NOMO-1 treated with dmso at 0.1 percent for 144 hours (cell line): ENCODE measurements around the gene IL12RB2.

Experiments used
- DNase-seq: peaks from one replicate; lab custom pipeline; 2025; ENCODE audit not compliant: unreplicated experiment; lab: John Stamatoyannopoulos, UW

IL12RB2 gene

GRCh38 chr1:67347688-67348472 is 40.2 kb downstream of the IL12RB2 start:
- DNase-seq = no peak

GRCh38 chr1:67348586-67349252 is 41.0 kb downstream of the IL12RB2 start:
- DNase-seq = no peak

GRCh38 chr1:67350783-67351182 is 43.1 kb downstream of the IL12RB2 start:
- DNase-seq = no peak

GRCh38 chr1:67352211-67352610 is 44.5 kb downstream of the IL12RB2 start:
- DNase-seq = no peak

GRCh38 chr1:67355745-67356424 is 48.2 kb downstream of the IL12RB2 start:
- DNase-seq = no peak

GRCh38 chr1:67359592-67359991 is 51.9 kb downstream of the IL12RB2 start:
- no peak for DNase-seq

GRCh38 chr1:67361641-67362040 is 54.0 kb downstream of the IL12RB2 start:
- DNase-seq = no peak

GRCh38 chr1:67367370-67368045 is 59.8 kb downstream of the IL12RB2 start:
- no peak for DNase-seq

GRCh38 chr1:67368046-67368514 is 60.4 kb downstream of the IL12RB2 start:
- no peak for DNase-seq

GRCh38 chr1:67371043-67371442 is 63.4 kb downstream of the IL12RB2 start:
- no peak for DNase-seq

- no peak for DNase-seq
Observed at GRCh38 chr1:67371681-67372080, 64.0 kb downstream of the IL12RB2 start.

GRCh38 chr1:67372136-67372535 is 64.5 kb downstream of the IL12RB2 start:
- no peak for DNase-seq

- DNase-seq = no peak
Observed at GRCh38 chr1:67372898-67373297, 65.2 kb downstream of the IL12RB2 start.

- DNase-seq = no peak
Observed at GRCh38 chr1:67376381-67376780, 68.7 kb downstream of the IL12RB2 start.

- DNase-seq = no peak
Observed at GRCh38 chr1:67377253-67377652, 69.6 kb downstream of the IL12RB2 start.

- no peak for DNase-seq
Observed at GRCh38 chr1:67381154-67381553, 73.5 kb downstream of the IL12RB2 start.

GRCh38 chr1:67382292-67382691 is 74.6 kb downstream of the IL12RB2 start:
- no peak for DNase-seq

- DNase-seq = no peak
Observed at GRCh38 chr1:67383999-67384638, 76.4 kb downstream of the IL12RB2 start.

- DNase-seq = no peak
Observed at GRCh38 chr1:67390041-67390887, 82.6 kb downstream of the IL12RB2 start.

- DNase-seq = no peak
Observed at GRCh38 chr1:67393240-67393639, 85.6 kb downstream of the IL12RB2 start.
